Stimulated activated naive CD4-positive, alpha-beta T cell (primary cell): ENCODE measurements around the gene GORASP1.

Source experiments
- DNase-seq, 6 experiments: peaks; one replicate each; lab custom pipeline; 2025; lab: John Stamatoyannopoulos, UW

The GORASP1 gene

GRCh38 chr3:39141171-39141995 lies 34.0 kb upstream of the GORASP1 start:
- peak in 2 of 6 experiments; percentile 6 to 35 for DNase-seq

GRCh38 chr3:39140341-39140971 lies 33.0 kb upstream of the GORASP1 start:
- no peak for DNase-seq

- no peak for DNase-seq
Measured at GRCh38 chr3:39139442-39139841, 32.0 kb upstream of the GORASP1 start.

GRCh38 chr3:39138804-39139415 lies 31.5 kb upstream of the GORASP1 start:
- DNase-seq = no peak

GRCh38 chr3:39137991-39138803 lies 30.8 kb upstream of the GORASP1 start:
- no peak for DNase-seq

GRCh38 chr3:39137435-39137936 lies 30.1 kb upstream of the GORASP1 start:
- DNase-seq = no peak

GRCh38 chr3:39136533-39137434 lies 29.4 kb upstream of the GORASP1 start:
- no peak for DNase-seq

- DNase-seq = no peak
Measured at GRCh38 chr3:39135170-39135805, 27.9 kb upstream of the GORASP1 start.

GRCh38 chr3:39134305-39134704 lies 26.9 kb upstream of the GORASP1 start:
- no peak for DNase-seq

GRCh38 chr3:39133822-39134221 lies 26.4 kb upstream of the GORASP1 start:
- DNase-seq = no peak

- no peak for DNase-seq
Measured at GRCh38 chr3:39133093-39133490, 25.7 kb upstream of the GORASP1 start.

- DNase-seq = no peak
Measured at GRCh38 chr3:39132096-39133092, 25.0 kb upstream of the GORASP1 start.

GRCh38 chr3:39130693-39131265 lies 23.4 kb upstream of the GORASP1 start:
- DNase-seq = no peak

- DNase-seq = no peak
Measured at GRCh38 chr3:39130026-39130425, 22.6 kb upstream of the GORASP1 start.

GRCh38 chr3:39128951-39129350 lies 21.5 kb upstream of the GORASP1 start:
- no peak for DNase-seq

- DNase-seq = peak in 1 of 6 experiments; percentile 10
Measured at GRCh38 chr3:39127908-39128304, 20.5 kb upstream of the GORASP1 start.

- no peak for DNase-seq
Measured at GRCh38 chr3:39127269-39127907, 20.0 kb upstream of the GORASP1 start.

GRCh38 chr3:39126532-39127071 lies 19.2 kb upstream of the GORASP1 start:
- DNase-seq = peak in 3 of 6 experiments; percentile 37 to 41 (median 39)
